ENCODE results near the gene FDX1.

The FDX1 gene

GRCh38 chr11:110513846-110514437 is 84.2 kb downstream of the FDX1 start:
- no peak for DNase-seq
